ENCODE measurements around the gene MAPK7.
A peak's percentile ranks its signal among the peaks of the same experiment; 100 is the strongest.

Gene MAPK7

GRCh38 chr17:19402171-19402570, 23.9 kb downstream of the MAPK7 start:
- no peak for DNase-seq

GRCh38 chr17:19403021-19403420, 24.7 kb downstream of the MAPK7 start:
- DNase-seq = no peak

DNA sequence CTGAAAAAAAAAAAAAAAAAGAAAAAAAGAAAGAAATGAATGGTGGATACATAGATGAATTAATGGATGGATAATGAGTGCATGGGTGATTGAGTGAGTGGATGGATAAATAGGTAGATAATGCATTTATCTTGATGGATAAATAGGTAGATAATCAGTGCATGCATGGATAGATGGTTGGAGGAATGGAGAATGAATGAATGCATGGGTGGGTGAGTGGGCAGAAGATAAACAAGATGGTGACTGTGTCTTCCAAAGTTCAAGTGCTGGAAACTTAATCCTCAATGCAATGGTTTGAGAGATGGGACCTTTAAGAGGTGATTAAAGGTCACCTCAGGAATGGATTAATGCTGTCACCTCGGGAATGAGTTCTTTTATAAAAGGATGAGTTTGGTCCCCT, 26.0 kb downstream of the MAPK7 start:
- no peak for DNase-seq

- no peak for DNase-seq
These were observed 26.8 kb downstream of the MAPK7 start for GRCh38 chr17:19405114-19405513.

- DNase-seq = no peak
These were observed 29.5 kb downstream of the MAPK7 start for GRCh38 chr17:19407601-19408345.

GRCh38 chr17:19408346-19408710, 30.0 kb downstream of the MAPK7 start:
- no peak for DNase-seq

DNA sequence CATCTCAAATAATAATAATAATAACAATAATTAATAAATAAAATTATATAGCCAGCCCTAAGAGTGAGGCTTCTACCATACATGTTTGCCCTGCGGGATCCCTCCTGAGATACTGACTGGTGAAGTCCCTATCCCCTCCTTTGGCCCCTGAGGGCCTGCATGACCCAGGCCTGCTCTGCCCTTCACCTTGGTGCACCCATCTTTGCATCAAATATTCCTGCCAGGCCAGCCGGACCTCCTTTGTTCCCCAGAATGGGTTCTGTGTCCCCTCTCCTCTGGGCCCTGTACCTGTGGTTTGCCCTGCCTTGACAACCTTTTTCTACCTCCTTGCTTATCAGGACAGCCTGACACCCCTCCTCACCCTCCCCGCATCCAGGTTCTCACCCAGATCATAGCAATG, 30.8 kb downstream of the MAPK7 start:
- no peak for DNase-seq

DNA sequence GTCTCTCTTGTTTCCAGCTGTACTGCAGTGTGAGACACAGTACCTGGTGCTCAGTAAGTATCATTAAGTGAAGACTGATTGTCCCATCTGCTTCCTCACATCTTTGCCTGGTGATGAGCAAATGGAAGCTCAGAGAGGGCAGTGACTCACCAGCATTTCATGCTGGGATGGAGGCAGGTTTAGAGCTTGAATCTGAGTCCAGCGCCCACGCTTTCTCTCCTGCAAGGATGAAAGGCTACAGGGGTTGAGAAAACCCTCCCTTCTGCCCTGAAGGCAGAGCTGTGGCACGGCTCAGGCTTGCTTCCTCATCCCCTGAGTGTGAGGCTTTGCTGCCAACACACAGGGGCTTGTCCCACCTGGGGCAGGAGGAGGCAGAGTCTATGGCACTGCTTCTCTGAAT, 31.2 kb downstream of the MAPK7 start:
- no peak for DNase-seq

GRCh38 chr17:19410091-19410490, 31.8 kb downstream of the MAPK7 start:
- DNase-seq = no peak

DNA sequence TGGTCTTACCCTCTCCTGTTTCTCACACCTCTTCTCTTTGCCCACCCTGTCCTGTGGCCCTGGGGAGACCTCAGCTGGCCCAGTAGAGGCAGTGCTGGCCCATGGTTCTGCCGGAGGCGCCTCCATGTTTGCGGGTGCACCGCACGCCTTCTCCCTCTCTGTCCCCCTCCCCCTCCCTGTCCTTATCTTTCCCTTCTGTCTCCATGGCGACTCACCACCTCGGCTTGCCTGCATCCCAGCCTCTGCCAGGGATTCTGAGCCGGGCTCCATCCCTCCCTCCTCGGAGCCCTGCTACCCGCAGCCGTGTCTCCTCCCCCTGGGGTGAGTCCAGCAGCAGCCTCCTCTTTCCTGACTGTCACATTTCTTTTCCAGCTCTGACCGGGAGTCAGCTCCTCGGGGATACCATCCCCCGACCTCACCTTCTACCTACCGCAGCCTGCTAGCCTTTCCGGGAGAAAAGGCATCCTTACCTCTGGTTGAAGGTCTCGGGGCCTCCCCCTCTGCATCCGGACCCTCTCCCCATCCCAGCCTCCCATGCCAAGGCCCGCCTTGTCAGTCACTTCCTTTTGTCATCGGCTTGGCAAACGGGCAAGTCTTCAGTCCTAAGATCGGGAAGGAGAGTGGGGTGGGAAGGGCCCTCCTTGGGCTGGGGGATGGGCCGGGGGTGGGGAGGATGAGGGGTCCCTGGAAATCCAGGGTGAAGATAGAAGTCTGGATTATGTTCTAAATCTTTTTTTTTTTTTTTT, 32.8 kb downstream of the MAPK7 start, which contains the start of gene RNF112:
Gene RNF112 (plus strand): TSS at position 358 of the 746 bp plus-strand sequence. CDS start 177 bp downstream, at position 535.
- no peak for DNase-seq

- DNase-seq = peak; percentile 20
These were observed 33.3 kb downstream of the MAPK7 start for GRCh38 chr17:19411631-19412030.

DNA sequence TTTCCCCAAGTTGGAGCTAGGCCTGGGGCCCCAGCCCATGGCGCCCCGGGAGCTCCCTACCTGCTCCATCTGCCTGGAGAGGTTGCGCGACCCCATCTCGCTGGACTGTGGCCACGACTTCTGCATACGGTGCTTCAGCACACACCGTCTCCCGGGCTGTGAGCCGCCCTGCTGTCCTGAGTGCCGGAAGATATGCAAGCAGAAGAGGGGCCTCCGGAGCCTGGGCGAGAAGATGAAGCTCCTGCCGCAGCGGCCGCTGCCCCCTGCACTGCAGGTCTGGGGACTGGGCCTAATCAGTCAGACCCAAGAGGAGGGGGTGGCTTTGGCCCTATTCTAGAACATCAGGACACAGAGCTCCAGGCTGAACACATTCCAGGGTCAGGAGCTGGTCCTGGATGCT, 34.2 kb downstream of the MAPK7 start:
- no peak for DNase-seq

- no peak for DNase-seq
These were observed 34.7 kb downstream of the MAPK7 start for GRCh38 chr17:19412984-19413383.

GRCh38 chr17:19413761-19414160, 35.5 kb downstream of the MAPK7 start:
- DNase-seq = no peak

DNA sequence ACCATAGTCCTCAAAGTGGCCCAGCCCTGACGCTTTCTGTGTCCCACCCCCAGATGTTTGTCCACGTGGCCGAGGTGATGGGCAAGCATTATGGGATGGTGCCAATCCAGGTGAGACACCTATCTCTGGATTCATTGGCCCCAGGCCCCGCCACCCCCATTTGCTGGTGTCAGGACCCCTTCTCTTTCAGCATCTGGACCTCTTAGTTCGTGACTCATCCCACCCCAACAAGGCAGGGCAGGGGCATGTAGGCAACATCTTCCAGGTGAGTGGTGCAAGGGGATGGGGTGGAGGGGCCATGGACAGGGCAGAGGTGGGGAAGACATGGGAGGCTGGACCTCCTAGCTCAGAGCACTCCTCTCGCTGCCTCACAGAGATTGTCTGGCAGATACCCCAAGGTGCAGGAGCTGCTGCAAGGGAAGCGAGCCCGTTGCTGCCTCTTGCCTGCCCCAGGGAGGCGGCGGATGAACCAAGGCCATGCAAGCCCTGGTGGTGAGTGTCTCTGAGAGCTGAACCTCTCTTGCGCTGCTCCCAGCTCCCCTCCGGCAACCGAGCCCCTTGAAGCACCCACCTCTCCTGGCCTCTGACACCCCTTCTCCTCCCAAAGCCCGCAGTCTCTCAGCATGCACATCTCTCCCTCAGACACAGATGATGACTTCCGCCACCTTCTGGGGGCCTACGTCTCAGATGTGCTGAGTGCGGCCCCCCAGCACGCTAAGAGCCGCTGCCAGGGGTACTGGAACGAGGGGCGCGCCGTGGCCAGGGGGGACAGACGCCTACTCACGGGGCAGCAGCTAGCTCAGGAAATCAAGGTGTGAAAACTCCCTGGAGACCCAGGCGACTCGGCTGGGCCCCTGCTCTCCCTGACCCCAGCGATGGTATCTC, 36.3 kb downstream of the MAPK7 start:
- DNase-seq = no peak

- no peak for DNase-seq
These were observed 37.0 kb downstream of the MAPK7 start for GRCh38 chr17:19415311-19415710.

GRCh38 chr17:19415806-19416775, 37.8 kb downstream of the MAPK7 start:
- no peak for DNase-seq

DNA sequence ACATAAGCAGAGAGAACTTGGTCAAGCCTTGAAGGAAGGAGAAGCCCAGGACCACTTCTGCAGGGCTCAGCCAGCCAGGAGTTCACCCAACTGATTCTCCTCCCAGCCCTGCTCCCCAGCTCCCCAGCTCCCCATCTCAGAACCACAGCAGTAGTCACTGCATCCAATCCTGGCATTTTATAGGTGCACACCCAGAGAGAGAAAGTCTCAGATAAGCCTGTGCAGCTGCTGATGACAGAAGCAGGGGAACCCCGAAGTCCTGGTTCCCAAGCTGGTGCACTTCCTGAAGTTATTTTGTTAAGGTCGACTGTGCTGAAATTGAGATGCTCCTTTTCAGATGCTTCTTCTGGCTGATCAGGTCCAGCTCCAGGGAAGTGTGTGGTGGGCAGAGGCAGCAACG, 39.3 kb downstream of the MAPK7 start:
- no peak for DNase-seq

- DNase-seq = no peak
These were observed 40.1 kb downstream of the MAPK7 start for GRCh38 chr17:19418251-19418992.

GRCh38 chr17:19421219-19421618, 42.9 kb downstream of the MAPK7 start:
- no peak for DNase-seq

DNA sequence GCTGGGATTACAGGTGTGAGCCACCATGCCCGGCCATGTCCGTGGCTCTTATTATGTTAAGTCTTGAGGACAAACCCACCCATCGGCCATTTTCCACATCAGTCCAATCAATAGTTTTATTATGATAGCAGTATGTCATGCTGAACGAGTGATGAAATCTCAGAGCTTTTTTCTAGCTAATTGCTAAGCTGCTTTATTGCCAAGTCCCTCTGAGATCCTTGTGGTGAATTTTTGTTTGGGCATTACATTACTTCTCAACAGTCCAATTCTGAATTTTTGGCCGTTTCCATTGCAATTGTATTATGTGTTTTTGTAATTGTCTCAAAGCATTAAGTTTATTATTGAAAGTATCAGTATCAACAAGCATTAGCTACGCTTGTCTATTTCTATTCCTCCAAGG, 43.6 kb downstream of the MAPK7 start:
- DNase-seq = no peak

Measured in DMS53 (cell line).